ENCODE measurements around the gene TYROBP.
"Not testable (repeated sequence)": the region's sequence is repeated elsewhere in the genome, so short reads cannot be mapped to it uniquely, and the experiment has no call there.

The TYROBP gene

DNA sequence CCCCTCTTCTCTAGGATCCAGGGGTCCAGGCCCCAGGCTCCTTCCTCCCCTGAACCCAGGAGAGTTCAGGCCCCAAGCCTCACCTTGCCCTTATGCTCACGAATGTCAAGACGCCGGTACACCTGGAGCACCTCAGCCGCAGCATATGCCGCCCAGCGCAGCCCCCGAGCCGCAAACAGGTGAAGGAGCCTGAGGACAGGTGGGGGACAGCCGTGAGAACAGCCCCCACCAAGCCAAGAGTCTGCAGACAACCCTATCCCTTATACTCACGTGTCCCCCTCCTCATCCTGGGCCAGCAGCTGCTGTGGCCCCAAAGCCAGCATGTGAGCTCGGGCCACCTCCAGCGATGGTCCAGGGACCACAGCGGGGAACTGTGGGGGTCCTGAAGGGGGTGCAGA, 11.5 kb downstream of the TYROBP start:
- H3K9ac ChIP-seq (ENCODE audit: low read length) = no peak overlapping the region
- no peaks in the 10 kb centered on the region for H3K9me3 ChIP-seq (ENCODE audit: insufficient read depth, low read length)
- no peaks in the 10 kb centered on the region for H3K9me2 ChIP-seq (replicated peaks; ENCODE audit: insufficient read depth, low read length)
- peaks cover 19% of the 10 kb centered on the region for H3K79me2 ChIP-seq (ENCODE audit: insufficient read depth, low read length)
- no peak overlapping the region for H3K4me3 ChIP-seq (ENCODE audit: insufficient read depth, low read length, poor library complexity, severe bottlenecking)
- H3K4me2 ChIP-seq (ENCODE audit: low read depth, low read length, poor library complexity, severe bottlenecking) = no peak overlapping the region
- no peak overlapping the region for H2AFZ ChIP-seq (ENCODE audit: low read depth, low read length, severe bottlenecking)
- peaks cover 19% of the 10 kb centered on the region for H3K36me3 ChIP-seq (ENCODE audit: low read length)
- H3F3A ChIP-seq (ENCODE audit: insufficient read depth) = peaks cover 18% of the 10 kb centered on the region
- H4K20me1 ChIP-seq (ENCODE audit: low read depth, low read length) = no peaks in the 10 kb centered on the region
- no peak for TF ChIP-seq EZH2phosphoT487 (conservative IDR thresholded peaks at IDR 0.05; ENCODE audit: low read length)
- TF ChIP-seq, protein P1, sequence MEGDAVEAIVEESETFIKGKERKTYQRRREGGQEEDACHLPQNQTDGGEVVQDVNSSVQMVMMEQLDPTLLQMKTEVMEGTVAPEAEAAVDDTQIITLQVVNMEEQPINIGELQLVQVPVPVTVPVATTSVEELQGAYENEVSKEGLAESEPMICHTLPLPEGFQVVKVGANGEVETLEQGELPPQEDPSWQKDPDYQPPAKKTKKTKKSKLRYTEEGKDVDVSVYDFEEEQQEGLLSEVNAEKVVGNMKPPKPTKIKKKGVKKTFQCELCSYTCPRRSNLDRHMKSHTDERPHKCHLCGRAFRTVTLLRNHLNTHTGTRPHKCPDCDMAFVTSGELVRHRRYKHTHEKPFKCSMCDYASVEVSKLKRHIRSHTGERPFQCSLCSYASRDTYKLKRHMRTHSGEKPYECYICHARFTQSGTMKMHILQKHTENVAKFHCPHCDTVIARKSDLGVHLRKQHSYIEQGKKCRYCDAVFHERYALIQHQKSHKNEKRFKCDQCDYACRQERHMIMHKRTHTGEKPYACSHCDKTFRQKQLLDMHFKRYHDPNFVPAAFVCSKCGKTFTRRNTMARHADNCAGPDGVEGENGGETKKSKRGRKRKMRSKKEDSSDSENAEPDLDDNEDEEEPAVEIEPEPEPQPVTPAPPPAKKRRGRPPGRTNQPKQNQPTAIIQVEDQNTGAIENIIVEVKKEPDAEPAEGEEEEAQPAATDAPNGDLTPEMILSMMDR (IDR thresholded peaks at IDR 0.05; ENCODE audit: insufficient read depth, low read length, poor library complexity, severe bottlenecking) = no peak
- no peak overlapping the region for H3K27ac ChIP-seq (ENCODE audit: low read depth, low read length)
- H3K27me3 ChIP-seq (ENCODE audit: low read length) = no peaks in the 10 kb centered on the region

DNA sequence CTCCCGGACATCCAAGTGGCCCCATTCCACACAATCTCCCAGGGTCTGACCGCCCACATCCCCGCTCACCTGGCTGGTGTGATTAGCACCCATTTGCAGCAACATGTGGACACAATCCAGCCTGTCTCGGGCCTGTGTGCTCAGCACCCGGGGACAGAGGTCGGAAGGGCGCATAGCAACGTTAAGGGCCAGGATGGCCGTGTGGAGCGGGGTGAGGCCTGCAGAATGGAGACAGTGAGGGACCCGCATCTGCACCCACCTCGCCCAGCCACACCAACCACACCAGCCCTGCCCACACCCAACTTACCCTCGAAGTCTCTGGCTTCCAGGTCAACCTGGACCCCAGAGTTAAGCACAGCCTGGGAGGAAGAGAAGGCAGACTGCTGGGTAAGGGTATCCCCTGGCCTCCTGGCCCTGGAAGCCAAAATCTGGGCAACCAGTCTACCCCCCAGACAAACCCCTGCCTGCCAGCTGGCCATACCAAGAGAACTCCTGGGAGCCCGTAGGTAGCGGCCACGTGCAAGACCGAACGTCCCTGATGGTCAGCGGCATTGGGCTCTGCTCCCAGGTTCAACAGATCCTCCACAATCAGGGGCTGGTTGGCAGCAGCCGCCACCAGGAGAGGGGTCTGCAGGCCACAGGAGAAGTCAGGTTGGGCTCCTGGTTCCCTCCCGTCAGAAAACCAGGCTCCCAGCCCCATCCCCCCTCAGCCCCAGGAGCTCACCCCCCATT, 12.0 kb downstream of the TYROBP start:
- no peak overlapping the region for H3K27ac ChIP-seq (ENCODE audit: low read depth, low read length)
- H3K36me3 ChIP-seq (ENCODE audit: low read length) = peaks cover 22% of the 10 kb centered on the region
- peaks cover 17% of the 10 kb centered on the region for H3F3A ChIP-seq (ENCODE audit: insufficient read depth)
- H3K4me2 ChIP-seq (ENCODE audit: low read depth, low read length, poor library complexity, severe bottlenecking) = no peak overlapping the region
- no peak overlapping the region for H3K9ac ChIP-seq (ENCODE audit: low read length)
- H3K9me2 ChIP-seq (replicated peaks; ENCODE audit: insufficient read depth, low read length) = no peaks in the 10 kb centered on the region
- H3K9me3 ChIP-seq (ENCODE audit: insufficient read depth, low read length) = no peaks in the 10 kb centered on the region
- no peak for TF ChIP-seq EZH2phosphoT487 (conservative IDR thresholded peaks at IDR 0.05; ENCODE audit: low read length)
- TF ChIP-seq, protein P1 (IDR thresholded peaks at IDR 0.05; ENCODE audit: insufficient read depth, low read length, poor library complexity, severe bottlenecking) = no peak
- no peaks in the 10 kb centered on the region for H3K27me3 ChIP-seq (ENCODE audit: low read length)
- no peaks in the 10 kb centered on the region for H4K20me1 ChIP-seq (ENCODE audit: low read depth, low read length)
- H3K79me2 ChIP-seq (ENCODE audit: insufficient read depth, low read length) = peaks cover 19% of the 10 kb centered on the region
- H3K4me3 ChIP-seq (ENCODE audit: insufficient read depth, low read length, poor library complexity, severe bottlenecking) = no peak overlapping the region
- no peak overlapping the region for H2AFZ ChIP-seq (ENCODE audit: low read depth, low read length, severe bottlenecking)

DNA sequence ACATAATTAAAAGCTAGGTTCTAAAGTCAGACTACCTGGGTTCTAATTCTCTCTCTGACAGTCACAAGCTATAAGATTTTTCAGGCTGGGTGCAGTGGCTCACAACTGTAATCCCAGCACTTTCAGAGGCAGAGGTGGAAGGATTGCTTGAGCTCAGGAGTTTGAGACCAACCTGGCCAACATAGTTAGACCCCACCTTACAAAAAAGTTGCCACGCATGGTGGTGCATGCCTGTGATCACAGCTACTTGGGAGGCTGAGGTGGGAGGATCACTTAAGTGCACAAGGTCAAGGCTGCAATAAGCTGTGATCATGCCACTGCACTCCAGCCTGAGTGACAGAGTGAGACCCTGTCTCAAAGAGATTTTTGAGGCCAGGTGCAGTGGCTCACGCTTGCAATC, 13.8 kb downstream of the TYROBP start:
- Histone ChIP-seq H3K27ac (ENCODE audit: low read depth, low read length) (no peak overlapping the region), H3K4me2 (ENCODE audit: low read depth, low read length, poor library complexity, severe bottlenecking) (no peak overlapping the region), H3K36me3 (ENCODE audit: low read length) (peaks cover 28% of the 10 kb centered on the region)

DNA sequence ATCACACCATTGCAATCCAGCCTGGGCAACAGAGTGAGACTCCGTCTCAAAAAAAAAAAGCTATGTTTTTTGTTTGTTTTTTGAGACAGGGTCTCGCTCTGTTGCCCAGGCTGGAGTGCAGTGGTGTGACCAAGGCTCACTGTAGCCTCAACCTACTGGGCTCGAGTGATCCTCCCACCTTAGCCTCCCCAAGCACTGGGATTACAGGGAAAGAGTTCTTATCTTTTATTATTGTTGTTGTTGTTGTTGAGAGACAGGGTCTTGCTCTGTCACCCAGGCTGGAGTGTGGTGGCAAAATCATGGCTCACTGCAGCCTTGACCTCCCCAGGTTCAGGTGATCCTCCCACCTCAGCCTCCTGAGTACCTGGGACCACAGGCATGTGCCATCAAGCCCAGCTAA, 16.3 kb downstream of the TYROBP start:
- not testable (repeated sequence) for H3K4me2 ChIP-seq (ENCODE audit: low read depth, low read length, poor library complexity, severe bottlenecking); H4K20me1 ChIP-seq (ENCODE audit: low read depth, low read length); H2AFZ ChIP-seq (ENCODE audit: low read depth, low read length, severe bottlenecking); H3K79me2 ChIP-seq (ENCODE audit: insufficient read depth, low read length); H3K9me2 ChIP-seq (replicated peaks; ENCODE audit: insufficient read depth, low read length); H3K9me3 ChIP-seq (ENCODE audit: insufficient read depth, low read length); H3K9ac ChIP-seq (ENCODE audit: low read length); H3K27ac ChIP-seq (ENCODE audit: low read depth, low read length); H3K4me3 ChIP-seq (ENCODE audit: insufficient read depth, low read length, poor library complexity, severe bottlenecking); H3K27me3 ChIP-seq (ENCODE audit: low read length)
- Histone ChIP-seq H3F3A (ENCODE audit: insufficient read depth) (peaks cover 20% of the 10 kb centered on the region), H3K36me3 (ENCODE audit: low read length) (peaks cover 21% of the 10 kb centered on the region; the same call in 1 of the 2 replicates)

More for the DNA sequence above, 13.8 kb downstream of the TYROBP start:
- H3K27me3 ChIP-seq (ENCODE audit: low read length) = no peaks in the 10 kb centered on the region
- H3K9ac ChIP-seq (ENCODE audit: low read length) = no peak overlapping the region
- peaks cover 14% of the 10 kb centered on the region for H3F3A ChIP-seq (ENCODE audit: insufficient read depth)
- no peaks in the 10 kb centered on the region for H3K9me2 ChIP-seq (replicated peaks; ENCODE audit: insufficient read depth, low read length)
- H3K79me2 ChIP-seq (ENCODE audit: insufficient read depth, low read length) = peaks cover 17% of the 10 kb centered on the region
- H3K9me3 ChIP-seq (ENCODE audit: insufficient read depth, low read length) = no peaks in the 10 kb centered on the region
- H3K4me3 ChIP-seq (ENCODE audit: insufficient read depth, low read length, poor library complexity, severe bottlenecking) = no peak overlapping the region
- H2AFZ ChIP-seq (ENCODE audit: low read depth, low read length, severe bottlenecking) = no peak overlapping the region
- TF ChIP-seq, protein P1 (IDR thresholded peaks at IDR 0.05; ENCODE audit: insufficient read depth, low read length, poor library complexity, severe bottlenecking) = no peak
- TF ChIP-seq EZH2phosphoT487 (conservative IDR thresholded peaks at IDR 0.05; ENCODE audit: low read length) = no peak
- H4K20me1 ChIP-seq (ENCODE audit: low read depth, low read length) = no peaks in the 10 kb centered on the region

Measured in SU-DHL-6 (cell line).